CD1c-positive myeloid dendritic cell (primary cell): ENCODE results near the gene KIF26B.

Experiments used
- DNase-seq: peaks from one replicate; pipeline ENCODE4 v3.0.0-alpha.2; 2016; ENCODE audit errors: extremely low spot score

The KIF26B gene

GRCh38 chr1:245279346-245279745, 124.6 kb downstream of the KIF26B start:
- no peak for DNase-seq

- DNase-seq = no peak
Observed at GRCh38 chr1:245283001-245283400, 128.2 kb downstream of the KIF26B start.

- DNase-seq = no peak
Observed at GRCh38 chr1:245285168-245285567, 130.4 kb downstream of the KIF26B start.

- DNase-seq = no peak
Observed at GRCh38 chr1:245288796-245289195, 134.0 kb downstream of the KIF26B start.

- DNase-seq = no peak
Observed at GRCh38 chr1:245290836-245291235, 136.1 kb downstream of the KIF26B start.

- no peak for DNase-seq
Observed at GRCh38 chr1:245291351-245291750, 136.6 kb downstream of the KIF26B start.

GRCh38 chr1:245292141-245292540, 137.4 kb downstream of the KIF26B start:
- DNase-seq = no peak

GRCh38 chr1:245292553-245292952, 137.8 kb downstream of the KIF26B start:
- peak; percentile 3 for DNase-seq

GRCh38 chr1:245294020-245294419, 139.2 kb downstream of the KIF26B start:
- DNase-seq = no peak

- DNase-seq = no peak
Observed at GRCh38 chr1:245298781-245299180, 144.0 kb downstream of the KIF26B start.

GRCh38 chr1:245301162-245301580, 146.4 kb downstream of the KIF26B start:
- no peak for DNase-seq

- DNase-seq = no peak
Observed at GRCh38 chr1:245301921-245302320, 147.1 kb downstream of the KIF26B start.

GRCh38 chr1:245304698-245305097, 149.9 kb downstream of the KIF26B start:
- DNase-seq = no peak

GRCh38 chr1:245306020-245306419, 151.2 kb downstream of the KIF26B start:
- no peak for DNase-seq

- DNase-seq = no peak
Observed at GRCh38 chr1:245306628-245307410, 152.0 kb downstream of the KIF26B start.

- peak; percentile 83 for DNase-seq
Observed at GRCh38 chr1:245310571-245311531, 156.1 kb downstream of the KIF26B start.

GRCh38 chr1:245311887-245312536, 157.2 kb downstream of the KIF26B start:
- no peak for DNase-seq

- DNase-seq = no peak
Observed at GRCh38 chr1:245313576-245313975, 158.8 kb downstream of the KIF26B start.

- no peak for DNase-seq
Observed at GRCh38 chr1:245316784-245317183, 162.0 kb downstream of the KIF26B start.

- no peak for DNase-seq
Observed at GRCh38 chr1:245317217-245317616, 162.4 kb downstream of the KIF26B start.

GRCh38 chr1:245319094-245319493, 164.3 kb downstream of the KIF26B start:
- no peak for DNase-seq

- DNase-seq = no peak
Observed at GRCh38 chr1:245322673-245323072, 167.9 kb downstream of the KIF26B start.
